Fibroblast of the conjunctiva (primary cell): Measurements from ENCODE around the gene ARHGAP45.
"Not testable (repeated sequence)": the region's sequence is repeated elsewhere in the genome, so short reads cannot be mapped to it uniquely, and the experiment has no call there.

ENCODE experiments used
- DNase-seq: peaks from one replicate; pipeline ENCODE4 v3.0.0-alpha.2; 2010; ENCODE audit warnings: low read depth

The ARHGAP45 gene

DNA sequence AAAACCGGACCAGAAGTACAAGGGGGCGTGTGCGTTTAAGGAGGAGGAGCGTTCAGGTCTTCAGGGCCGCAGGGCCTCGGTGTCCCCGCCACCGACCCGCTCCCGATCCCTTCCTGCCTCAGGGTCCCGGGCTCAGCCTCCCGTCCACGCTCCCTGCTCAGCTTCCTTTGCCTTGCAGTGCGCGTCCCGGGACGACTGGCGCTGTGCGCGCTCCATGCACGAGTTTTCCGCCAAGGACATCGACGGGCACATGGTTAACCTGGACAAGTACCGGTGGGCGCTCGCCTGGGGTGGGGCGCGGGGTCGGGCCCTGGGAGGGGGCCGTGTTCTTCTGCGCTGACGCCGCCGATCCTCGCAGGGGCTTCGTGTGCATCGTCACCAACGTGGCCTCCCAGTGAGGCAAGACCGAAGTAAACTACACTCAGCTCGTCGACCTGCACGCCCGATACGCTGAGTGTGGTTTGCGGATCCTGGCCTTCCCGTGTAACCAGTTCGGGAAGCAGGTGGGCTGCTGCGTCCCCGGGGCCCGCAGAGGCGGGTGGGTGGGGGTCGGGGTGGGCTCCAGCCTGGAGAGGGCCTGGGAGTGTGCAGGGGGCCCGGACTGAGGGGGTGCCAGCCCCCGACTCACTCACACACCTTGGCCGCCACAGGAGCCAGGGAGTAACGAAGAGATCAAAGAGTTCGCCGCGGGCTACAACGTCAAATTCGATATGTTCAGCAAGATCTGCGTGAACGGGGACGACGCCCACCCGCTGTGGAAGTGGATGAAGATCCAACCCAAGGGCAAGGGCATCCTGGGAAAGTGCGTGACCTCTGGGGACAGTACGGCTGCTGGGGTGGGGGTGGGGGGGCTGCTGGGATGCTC, 38.3 kb downstream of the ARHGAP45 start:
- no peak for DNase-seq

- DNase-seq: no peak
These were observed 39.2 kb downstream of the ARHGAP45 start for GRCh38 chr19:1105873-1106840.

DNA sequence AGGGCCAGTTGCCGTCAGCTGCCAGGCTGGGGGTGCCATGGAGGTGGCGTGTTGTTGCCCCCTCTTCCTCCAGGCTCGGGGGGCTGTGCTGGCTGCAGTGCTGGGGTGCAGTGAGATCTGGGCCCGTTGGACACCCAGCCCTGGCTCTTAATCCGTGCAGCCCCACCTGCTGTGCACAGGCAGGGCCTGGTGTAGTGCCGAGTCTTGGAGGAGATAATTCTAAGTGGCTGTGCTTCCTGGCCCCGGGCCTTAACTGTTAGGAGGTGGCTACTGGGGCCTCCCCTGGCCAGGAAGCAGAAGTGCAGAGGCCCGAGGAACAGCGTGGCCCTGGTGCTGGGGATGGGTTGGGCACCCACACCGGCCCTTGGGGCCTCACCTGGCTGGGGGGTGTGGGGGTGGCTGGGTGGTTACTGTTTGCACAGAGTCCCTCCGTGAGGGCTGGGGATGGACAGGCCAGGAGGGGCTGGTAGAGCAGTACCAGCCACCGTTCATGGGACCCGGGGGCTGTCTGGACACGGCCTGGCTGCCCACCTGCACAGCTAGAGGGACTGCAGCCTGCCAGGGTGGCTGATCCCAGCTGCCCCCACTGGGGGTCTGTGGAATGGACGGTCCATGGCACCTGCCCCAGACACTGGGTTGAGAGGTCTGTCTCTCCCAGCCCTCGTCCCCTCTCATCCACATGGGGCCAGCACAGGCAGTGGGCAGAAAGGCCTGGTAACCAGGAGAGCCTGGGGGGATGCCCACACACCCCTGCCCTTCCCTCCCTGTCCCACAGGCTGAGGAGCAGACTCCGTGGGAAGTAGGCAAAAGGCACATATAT, 40.1 kb downstream of the ARHGAP45 start:
- DNase-seq: no peak

DNA sequence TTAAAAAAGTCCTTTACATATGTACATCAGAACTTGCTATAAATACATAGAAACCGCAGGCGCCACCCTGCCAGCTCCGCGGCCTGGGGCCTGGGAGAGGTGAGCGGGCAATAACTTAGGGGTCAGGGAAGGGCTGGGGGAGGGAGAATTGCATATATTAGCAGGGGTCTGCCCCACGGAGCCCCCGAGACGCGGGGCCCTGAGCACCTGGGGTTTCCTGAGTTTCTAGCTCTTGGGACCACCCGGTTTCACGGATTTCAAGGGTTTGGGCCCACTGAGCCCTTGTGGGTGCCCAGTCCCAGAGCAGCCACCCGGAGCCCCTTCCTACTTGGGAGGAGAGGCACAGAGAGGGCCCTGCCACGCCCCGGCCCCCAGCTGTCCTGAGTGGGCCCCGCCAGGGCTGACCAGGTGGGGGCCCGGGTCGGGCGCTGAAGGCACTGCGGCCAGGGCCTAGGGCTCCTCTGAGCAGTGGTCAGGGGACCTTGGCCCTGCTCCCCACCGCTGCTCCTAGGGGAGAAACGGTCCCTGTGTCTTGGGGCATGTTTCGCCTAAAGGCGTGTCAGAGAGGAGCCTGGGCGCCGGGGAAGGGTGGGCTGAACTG, 40.8 kb downstream of the ARHGAP45 start:
- no peak for DNase-seq

- DNase-seq: no peak
These were observed 41.5 kb downstream of the ARHGAP45 start for GRCh38 chr19:1108291-1109031.

- no peak for DNase-seq
These were observed 42.1 kb downstream of the ARHGAP45 start for GRCh38 chr19:1109032-1109551.

GRCh38 chr19:1109697-1110671, 43.0 kb downstream of the ARHGAP45 start:
- no peak for DNase-seq

DNA sequence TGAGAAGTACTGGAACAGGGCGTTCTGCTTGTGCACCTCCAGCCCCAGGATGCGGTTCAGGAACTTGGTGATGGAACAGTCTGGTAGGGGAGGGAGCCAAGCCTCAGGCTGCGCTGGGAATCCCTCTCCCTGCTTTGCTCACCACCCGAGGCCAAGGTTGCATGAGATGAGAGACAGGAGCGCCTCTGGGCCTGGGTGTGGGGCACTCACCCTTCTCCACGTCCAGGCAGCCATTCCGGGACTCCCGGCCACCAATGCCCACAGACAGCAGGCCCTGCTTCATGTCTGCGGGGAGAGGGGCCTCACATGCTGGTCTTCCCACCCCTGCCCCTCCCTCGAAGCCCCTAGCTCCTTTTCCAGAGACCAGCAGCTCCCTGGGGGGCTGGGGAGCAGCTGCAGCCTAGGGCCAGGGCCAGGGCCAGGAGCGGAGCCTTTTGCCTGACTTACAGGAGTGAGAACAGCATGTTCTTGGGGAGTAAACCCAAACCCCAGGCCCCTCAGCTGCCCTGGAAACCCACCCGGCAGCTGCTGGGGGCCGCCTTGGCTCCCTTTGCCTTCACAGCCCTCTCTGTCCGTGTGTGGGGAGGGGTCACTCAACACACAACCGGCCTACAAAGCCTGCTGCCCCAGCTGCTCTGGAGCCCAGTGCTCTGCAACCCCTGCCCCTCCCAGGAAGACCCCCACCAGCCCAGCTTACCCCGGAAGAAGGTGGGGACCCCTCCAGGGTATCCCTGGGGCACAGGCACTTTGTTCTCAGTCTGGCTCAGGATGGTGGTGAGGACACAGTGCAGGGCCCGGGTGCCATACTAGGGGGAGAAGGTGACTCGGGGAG, 44.1 kb downstream of the ARHGAP45 start:
- no peak for DNase-seq

- DNase-seq: no peak
These were observed 44.8 kb downstream of the ARHGAP45 start for GRCh38 chr19:1111641-1112267.

DNA sequence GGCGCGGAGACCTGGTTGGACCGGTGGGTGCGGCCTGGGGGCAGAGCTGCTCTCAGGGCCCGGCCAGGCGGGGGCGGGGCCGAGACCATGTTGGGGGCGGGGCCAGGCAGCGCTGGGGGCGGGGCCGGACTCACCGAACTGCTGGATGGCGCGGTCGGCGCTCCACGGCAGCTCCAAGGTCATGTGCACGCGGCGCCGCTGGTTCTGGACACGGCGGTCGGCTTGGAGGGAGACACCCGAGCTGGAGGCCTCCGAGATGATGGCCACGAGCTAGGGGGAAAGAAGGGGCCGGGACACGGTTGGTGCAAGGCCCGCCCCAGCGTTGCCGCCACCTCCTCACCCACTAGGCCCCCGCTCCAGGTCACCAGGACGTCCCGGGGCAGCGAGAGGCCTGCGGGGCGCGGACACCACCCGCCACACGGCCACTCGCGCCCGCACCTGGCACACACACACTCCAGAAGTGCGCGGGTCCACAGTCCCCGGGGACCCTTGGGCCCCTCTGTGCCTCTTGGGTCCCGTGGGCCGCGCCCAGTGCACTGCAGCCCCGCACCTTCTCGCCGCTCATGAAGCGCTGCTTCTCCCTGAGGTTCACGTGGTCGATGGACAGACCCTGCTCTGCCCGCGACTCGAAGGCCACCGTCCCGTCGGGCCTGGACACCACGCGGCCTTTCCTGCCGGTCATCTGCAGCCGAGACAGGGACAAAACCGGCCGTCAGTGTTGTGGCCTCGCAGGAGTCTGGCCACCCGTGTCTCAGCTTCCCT, 45.5 kb downstream of the ARHGAP45 start:
- no peak for DNase-seq

DNA sequence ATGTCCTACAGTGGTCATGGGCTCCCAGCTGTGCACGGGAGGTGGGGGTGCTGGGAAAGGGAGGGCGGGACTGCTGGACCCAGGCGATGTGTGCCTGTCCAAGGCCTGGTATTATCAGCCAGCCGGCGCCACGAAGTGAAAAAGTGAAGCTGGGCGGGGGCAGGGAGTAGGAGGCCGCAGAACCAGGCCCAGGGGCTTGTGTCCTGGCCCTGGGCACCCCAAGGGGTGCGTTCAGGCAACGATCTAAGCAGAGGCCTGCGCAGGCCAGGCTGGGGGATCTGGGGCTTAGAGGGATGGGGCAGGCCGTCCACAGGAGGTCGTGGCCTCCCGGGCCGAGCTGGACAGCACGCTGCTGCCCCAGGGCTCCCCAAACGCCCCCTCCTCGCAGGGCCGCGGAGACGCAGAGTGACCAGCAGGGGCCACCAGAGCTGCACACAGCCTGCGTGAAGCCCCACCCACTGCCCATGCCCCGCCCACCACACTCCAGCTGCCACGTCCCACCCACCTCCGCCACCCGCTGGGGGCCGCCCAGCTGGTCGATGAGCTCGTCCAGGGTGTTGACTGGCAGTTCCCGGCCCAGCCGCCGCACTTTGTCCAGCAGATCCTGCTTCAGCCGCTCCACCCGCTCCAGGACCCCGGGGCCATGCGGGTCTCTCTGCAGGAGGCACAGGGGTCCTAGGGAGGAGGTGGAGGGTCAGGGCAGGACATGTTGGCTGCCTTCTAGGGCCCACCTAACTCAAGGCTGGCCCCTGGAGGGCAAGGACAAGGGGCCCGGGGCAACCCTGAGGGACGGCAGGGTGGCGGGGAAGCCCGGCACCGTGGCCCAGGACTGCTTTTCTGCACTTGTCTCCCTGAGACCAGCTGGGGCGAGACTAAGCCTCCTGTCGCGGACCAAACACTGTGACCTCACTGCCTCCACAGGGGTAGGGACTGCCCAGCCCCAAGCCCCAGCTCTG, 46.3 kb downstream of the ARHGAP45 start:
- DNase-seq: peak; percentile 95

DNA sequence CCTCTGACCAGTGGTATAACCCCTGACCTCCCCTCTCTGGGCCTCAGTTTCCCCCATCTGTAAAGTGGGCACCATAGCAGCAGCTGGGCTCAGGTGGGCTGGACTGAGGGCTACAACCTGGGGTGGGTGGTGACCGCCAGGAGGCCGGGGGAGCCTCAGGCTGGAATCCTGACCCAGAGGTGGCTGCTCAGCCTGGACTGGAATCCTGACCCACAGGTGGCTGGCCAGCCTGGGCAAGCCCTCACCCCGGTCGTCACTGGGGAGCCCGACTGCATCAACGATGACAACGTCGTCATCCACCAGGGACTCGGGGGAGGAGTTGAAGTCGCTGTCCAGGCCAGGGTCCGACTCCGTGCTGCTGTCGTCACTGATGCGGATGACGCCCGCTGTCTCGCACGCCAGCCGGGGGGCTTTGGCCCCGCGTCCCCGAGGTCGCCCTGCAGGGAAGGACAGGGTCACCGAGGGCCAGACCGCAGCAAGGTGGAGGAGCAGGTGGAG, 47.1 kb downstream of the ARHGAP45 start:
- DNase-seq: no peak

DNA sequence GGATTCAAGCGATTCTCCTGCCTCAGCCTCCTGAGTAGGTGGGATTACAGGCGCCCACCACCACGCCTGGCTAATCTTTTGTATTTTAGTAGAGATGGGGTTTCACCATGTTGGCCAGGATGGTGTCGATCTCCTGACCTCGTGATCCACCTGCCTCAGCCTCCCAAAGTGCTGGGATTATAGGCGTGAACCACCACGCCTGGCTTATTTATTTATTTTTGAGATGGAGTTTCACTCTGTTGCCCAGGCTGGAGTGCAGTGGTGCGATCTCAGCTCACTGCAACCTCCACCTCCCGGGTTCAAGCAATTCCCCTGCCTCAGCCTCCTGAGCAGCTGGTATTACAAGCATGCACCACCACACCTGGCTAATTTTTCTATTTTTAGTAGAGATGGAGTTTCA, 47.8 kb downstream of the ARHGAP45 start:
- DNase-seq: not testable (repeated sequence)

- DNase-seq: no peak
These were observed 48.9 kb downstream of the ARHGAP45 start for GRCh38 chr19:1115646-1116420.
